ENCODE results near the gene CCR2.

The CCR2 gene

GRCh38 chr3:46354984-46355383 is 1.1 kb downstream of the CCR2 start:
- no peak for DNase-seq (ENCODE audit: low read depth)

- no peak for DNase-seq (ENCODE audit: low read depth)
Observed at GRCh38 chr3:46356276-46356675, 2.4 kb downstream of the CCR2 start.

GRCh38 chr3:46356909-46357308 is 3.0 kb downstream of the CCR2 start:
- no peak for DNase-seq (ENCODE audit: low read depth)

GRCh38 chr3:46358466-46358865 is 4.6 kb downstream of the CCR2 start:
- no peak for DNase-seq (ENCODE audit: low read depth)

- no peak for DNase-seq (ENCODE audit: low read depth)
Observed at GRCh38 chr3:46359733-46360493, 6.0 kb downstream of the CCR2 start.

- no peak for DNase-seq (ENCODE audit: low read depth)
Observed at GRCh38 chr3:46360907-46361306, 7.0 kb downstream of the CCR2 start.

- no peak for DNase-seq (ENCODE audit: low read depth)
Observed at GRCh38 chr3:46361408-46362283, 7.7 kb downstream of the CCR2 start.

GRCh38 chr3:46365041-46365440 is 11.1 kb downstream of the CCR2 start:
- DNase-seq (ENCODE audit: low read depth), result no peak

- no peak for DNase-seq (ENCODE audit: low read depth)
Observed at GRCh38 chr3:46365737-46366524, 12.0 kb downstream of the CCR2 start.

GRCh38 chr3:46367811-46368210 is 13.9 kb downstream of the CCR2 start:
- DNase-seq (ENCODE audit: low read depth), result no peak

- no peak for DNase-seq (ENCODE audit: low read depth)
Observed at GRCh38 chr3:46368569-46368968, 14.7 kb downstream of the CCR2 start.

- no peak for DNase-seq (ENCODE audit: low read depth)
Observed at GRCh38 chr3:46369151-46369550, 15.2 kb downstream of the CCR2 start.

- no peak for DNase-seq (ENCODE audit: low read depth)
Observed at GRCh38 chr3:46369675-46370132, 15.8 kb downstream of the CCR2 start.

GRCh38 chr3:46370839-46371518 is 17.1 kb downstream of the CCR2 start, which contains the start of gene CCR5:
Gene CCR5 (plus strand): TSS chr3:46370946. CDS start chr3:46372903, 1,957 bp downstream.
- no peak for DNase-seq (ENCODE audit: low read depth)

GRCh38 chr3:46371519-46372340 is 17.8 kb downstream of the CCR2 start:
- DNase-seq (ENCODE audit: low read depth), result no peak

- no peak for DNase-seq (ENCODE audit: low read depth)
Observed at GRCh38 chr3:46372492-46373359, 18.8 kb downstream of the CCR2 start.

- DNase-seq (ENCODE audit: low read depth), result no peak
Observed at GRCh38 chr3:46374755-46375154, 20.8 kb downstream of the CCR2 start.

GRCh38 chr3:46375218-46375617 is 21.3 kb downstream of the CCR2 start:
- DNase-seq (ENCODE audit: low read depth), result no peak

GRCh38 chr3:46375814-46376213 is 21.9 kb downstream of the CCR2 start:
- DNase-seq (ENCODE audit: low read depth), result no peak

All from stimulated activated CD8-positive, alpha-beta memory T cell treated with anti-CD3 and anti-CD28 coated beads, Interleukin-7, amount 100 ng/mL, for 24 hours (primary cell).